GDM1 (cell line): ENCODE results near the gene CD300E.
A peak's percentile ranks its signal among the peaks of the same experiment; 100 is the strongest.
"Not testable (repeated sequence)": the region's sequence is repeated elsewhere in the genome, so short reads cannot be mapped to it uniquely, and the experiment has no call there.

ENCODE experiments used
- DNase-seq: peaks from one replicate; lab custom pipeline; 2025; lab: John Stamatoyannopoulos, UW

The CD300E gene, protein sequence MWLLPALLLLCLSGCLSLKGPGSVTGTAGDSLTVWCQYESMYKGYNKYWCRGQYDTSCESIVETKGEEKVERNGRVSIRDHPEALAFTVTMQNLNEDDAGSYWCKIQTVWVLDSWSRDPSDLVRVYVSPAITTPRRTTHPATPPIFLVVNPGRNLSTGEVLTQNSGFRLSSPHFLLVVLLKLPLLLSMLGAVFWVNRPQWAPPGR

GRCh38 chr17:74623693-74624093, at the start of gene CD300E:
Gene CD300E (minus strand): TSS chr17:74623738. CDS start chr17:74623621, 117 bp downstream.
- no peak for DNase-seq

- DNase-seq = peak; percentile 10
Measured at GRCh38 chr17:74671031-74671771, 47.7 kb upstream of the CD300E start.

DNA sequence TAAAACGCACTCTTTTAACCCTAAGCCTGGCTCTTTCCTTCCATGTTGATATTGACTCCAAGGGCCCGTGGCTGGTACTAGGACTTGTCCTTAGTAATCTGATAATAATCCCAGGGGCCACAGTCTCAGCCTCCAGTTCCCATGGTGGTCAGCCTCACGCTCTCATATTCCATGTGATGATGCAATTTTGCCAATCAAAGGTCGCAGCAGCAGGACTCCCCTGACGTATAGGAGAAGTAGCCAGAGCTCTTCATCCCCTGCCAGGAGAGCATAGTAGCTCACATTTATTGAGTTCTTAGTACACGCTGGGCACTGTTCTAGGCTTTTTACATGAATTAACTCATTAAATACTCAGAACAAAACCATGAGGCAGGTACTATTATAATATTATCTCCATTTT, 46.8 kb upstream of the CD300E start:
- no peak for DNase-seq

DNA sequence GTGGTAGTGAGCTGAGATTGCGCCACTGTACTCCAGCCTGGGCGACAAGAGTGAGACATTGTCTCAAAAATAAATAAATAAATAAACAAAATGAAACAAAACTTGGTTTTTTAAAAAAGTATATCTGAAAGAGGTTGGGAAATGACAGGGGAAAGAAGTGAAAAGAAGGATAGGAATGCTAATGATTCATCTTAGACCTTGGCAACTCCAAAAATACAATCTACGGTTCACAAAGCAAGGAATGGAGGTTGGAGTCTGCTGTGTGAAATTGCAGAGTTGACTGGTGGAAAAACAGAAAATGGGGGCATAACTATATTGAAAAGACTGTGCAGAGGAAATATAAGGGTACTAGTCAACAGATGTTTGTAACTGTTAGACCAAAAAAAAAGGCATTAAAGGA, 40.0 kb upstream of the CD300E start:
- no peak for DNase-seq

DNA sequence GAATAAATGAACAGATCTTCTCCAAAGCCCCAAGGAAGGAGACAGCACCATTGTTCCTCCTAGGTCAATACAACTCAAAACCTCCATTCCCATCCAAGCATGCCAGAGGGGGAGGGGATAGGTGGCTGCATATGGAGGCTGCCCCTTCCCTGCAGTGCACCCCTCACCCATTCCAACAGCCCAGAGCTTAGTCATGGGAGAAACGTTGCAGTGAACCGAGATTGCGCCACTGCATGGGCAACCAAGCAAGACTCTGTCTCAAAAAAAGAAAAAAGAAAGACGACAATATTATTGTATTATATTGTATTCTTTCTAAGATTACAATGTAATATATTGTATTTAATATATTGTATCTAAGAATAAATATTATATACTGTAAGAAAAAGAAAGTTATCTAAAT, 36.4 kb upstream of the CD300E start:
- no peak for DNase-seq

DNA sequence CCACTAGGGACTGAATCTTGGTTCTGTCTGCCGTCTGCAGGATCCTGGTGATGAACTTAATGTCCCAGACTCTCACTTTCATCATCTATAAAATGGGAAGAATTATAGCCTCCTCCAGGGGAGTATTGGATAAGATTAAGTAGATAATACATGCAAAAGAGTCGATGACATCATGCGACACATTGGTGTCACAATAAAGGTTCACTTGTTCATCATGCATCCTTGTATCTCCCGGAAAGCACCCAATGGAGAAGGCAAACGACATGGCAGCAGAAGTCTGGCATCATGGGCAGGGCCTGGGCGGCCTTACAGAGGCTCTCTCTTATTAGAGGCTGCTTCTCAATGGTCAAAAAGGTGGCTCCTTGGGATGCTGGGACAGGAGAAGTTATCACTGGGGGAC, 35.1 kb upstream of the CD300E start:
- DNase-seq = no peak

DNA sequence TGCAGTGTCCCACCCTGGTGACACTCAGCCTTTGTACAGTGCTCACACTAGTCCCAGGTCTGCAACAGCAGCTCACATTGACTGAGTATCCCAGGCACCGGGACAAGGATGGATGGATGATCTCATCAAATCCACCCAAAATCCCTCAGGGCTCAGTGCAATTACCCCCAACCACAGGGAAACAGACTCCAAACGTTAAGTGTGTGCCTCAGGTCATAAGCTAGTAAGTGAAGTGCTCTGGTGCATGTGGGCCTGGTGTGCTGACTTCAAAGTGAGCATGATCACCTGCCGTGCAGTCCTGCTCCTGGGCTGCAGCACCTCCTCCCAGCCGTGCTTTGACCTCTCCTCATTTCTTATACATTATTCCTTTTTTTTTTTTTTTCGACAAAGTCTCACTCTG, 31.2 kb upstream of the CD300E start:
- DNase-seq = no peak

DNA sequence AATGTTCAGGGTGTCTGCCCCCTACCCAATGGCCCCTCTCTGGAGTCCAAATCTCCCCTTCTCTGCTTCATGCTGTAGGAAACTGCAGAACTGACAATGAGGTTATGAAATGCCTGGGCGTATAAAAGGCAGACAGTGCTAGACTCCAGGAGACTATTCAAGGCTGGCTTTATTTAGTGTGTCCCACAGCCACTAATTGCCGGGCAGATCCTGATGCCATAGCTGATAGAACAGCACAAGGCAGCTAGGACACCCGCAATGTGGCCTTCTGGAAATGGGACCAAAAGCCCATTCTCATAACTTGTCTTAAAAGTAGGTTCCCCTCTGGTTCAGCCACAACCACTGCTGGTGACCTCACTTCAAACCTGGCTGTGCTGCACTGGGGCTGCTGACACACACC, 28.5 kb upstream of the CD300E start:
- no peak for DNase-seq

- DNase-seq = no peak
Measured at GRCh38 chr17:74649909-74650308, 26.4 kb upstream of the CD300E start.

GRCh38 chr17:74647871-74648672, 24.5 kb upstream of the CD300E start:
- no peak for DNase-seq

DNA sequence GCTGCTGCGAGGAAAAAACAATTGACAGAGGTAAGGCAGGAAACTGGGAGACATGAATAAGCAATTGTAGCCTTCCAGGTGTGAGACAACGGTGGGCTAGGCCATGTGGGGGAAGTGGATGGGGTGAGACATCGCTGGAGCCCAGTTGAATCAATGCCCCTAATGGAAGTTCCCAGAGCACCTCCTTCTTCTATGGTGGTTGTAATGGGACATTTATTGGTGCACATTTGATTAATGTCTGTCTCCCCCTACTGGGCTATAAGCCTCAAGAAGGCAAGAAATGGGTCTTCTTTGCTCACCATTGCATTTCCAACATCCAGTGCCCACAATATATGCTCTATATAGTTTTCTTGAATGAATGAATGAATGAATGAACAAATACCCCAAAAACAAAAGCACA, 22.7 kb upstream of the CD300E start:
- DNase-seq = peak; percentile 22

DNA sequence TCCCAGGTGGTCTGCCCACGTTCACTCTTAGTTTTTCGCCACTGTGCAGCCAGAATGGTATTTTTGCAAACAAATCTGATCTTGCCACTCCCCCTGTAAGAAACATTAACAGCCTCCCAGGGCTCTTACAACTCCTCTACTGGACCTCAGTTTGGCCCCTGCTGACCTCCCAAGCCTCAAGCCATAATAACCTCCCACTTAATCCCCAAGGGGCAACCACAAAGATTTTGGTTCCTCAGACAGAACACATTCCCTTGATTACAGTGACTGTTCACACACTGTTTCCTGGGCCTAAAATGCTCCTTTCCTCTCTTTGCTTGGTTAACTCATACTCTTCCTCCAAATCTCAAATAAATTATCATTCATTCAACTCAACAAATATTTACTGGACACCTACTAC, 21.5 kb upstream of the CD300E start:
- no peak for DNase-seq

GRCh38 chr17:74644419-74644818, 20.9 kb upstream of the CD300E start:
- no peak for DNase-seq

DNA sequence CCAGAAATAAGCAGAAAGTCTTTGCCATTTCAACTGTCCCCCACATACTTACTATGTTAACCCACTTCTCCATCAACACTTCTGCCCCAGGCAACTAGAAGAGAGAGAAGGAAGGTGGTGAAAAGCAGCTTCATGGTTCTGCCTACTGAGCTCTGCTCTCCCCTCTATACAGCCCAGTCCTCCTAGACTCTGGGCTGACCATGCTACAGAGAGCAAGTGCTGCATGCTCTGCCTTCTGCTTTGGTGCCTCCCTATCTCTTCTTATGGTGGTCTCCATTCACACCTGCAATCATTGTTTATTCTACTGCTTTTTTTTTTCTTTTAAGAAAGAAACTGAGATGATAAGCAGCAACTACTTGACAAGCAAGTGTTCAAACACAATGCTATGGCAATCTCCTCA, 20.3 kb upstream of the CD300E start:
- no peak for DNase-seq

DNA sequence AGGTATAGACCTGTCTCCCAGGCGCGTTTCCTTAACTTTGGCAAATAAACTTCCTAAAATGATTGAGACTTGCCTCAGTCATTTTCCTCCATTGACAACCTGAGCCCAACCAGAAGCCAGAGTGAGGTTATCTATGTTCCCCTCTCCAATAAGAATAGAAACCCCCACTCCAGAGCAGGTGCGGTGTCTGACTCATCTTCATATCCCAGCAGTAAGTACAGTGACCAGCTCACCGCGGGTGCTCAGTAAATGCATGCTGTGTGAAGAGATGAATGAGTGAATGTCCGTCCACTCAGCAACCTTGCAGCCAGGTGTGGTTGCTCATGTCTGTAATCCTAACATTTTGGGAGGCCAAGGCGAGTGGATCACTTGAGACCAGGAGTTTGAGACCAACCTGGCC, 19.5 kb upstream of the CD300E start:
- no peak for DNase-seq

- DNase-seq = no peak
Measured at GRCh38 chr17:74642556-74642955, 19.0 kb upstream of the CD300E start.

DNA sequence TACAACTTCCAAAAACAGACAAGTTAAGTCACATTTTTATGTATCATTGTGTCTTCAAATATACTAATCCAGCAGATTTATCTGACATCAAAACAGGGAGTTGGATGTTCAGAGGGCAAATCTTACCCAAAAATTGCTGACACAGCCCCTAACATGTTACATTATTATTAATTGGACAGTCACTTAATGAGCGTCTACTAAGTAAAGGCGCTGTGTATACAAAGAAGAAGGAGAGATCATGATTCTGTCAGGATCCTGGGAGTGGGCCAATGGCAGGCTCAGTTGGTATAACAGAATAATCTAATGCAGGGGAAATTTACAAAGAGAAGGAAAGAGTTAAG, 18.4 kb upstream of the CD300E start:
- no peak for DNase-seq

- no peak for DNase-seq
Measured at GRCh38 chr17:74641224-74641957, 17.9 kb upstream of the CD300E start.

DNA sequence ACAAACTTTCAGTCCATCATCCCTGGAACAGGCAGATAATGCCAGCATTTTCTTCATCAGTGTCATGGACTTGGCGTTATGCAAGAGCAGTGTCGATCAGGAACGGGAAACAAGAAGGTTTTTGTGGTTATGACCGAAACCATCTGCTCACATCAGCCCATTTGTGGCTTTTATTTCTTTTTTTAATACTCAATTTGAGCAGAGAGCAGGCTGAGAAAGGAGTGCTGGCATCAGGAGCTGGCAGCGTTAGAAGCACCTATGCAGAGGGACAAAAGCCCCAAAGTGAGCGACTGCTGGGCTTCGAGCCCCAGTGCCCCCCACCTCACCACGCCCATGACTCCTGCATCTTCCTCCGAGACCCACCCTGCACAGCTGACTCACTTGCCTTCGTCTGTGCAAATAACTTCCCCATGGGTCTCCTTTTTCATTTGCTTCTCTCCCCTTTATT, 16.2 kb upstream of the CD300E start:
- peak; percentile 17 for DNase-seq

DNA sequence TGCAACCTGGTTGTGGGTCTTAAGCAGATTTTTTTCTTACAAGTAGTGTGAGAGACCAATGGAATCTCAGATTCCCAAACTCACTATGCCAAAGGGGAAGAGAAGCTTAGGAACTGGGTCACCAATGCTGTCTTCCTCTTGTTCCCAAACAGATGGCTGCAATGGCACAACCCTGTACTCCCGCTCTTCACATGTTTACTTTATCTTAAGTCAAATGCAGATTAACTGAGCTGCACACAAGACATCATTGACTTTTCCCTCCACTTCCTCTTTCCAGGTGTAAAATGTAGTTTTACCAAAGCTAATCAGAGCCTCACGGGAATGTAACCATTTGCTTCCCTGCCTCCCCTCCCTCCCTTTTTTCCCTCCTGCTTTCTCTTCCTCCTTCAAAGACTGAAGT, 14.4 kb upstream of the CD300E start:
- DNase-seq = no peak

DNA sequence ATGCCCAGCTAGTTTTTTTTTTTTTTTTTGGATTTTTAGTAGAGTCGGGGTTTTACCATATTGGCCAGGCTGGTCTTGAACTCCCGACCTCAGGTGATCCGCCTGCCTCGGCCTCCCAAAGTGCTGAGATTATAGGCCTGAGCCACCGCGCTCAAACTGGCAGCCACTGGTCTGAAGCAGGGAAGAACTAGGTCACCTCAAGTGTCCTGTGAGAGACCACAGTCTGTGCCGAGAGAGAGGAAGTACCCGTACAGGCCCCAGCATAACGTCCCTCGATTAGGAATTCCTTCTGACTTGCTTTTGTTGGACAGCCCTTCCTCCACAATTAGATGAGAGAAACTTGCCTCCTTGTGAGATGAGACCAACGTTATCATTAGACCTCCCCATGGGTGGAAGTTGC, 13.7 kb upstream of the CD300E start:
- DNase-seq = no peak

GRCh38 chr17:74636541-74637085, 13.1 kb upstream of the CD300E start:
- not testable (repeated sequence) for DNase-seq
